Prostate gland (tissue), 2 donors: ENCODE data around the gene LRRC42.

Experiments
- CTCF ChIP-seq, 4 experiments: fragments of 200-600 bp in 2 of 4; fragments of 450-650 bp in 2 of 4; sonication (generic) in 2 of 4; IDR thresholded peaks; 1 replicate in 3 of 4; 2 replicates in 1 of 4; pipeline ENCODE4 v1.5.1; 2016 to 2019; ENCODE audit warnings: antibody characterized with exemption in 4 of 4, mild to moderate bottlenecking in 2 of 4, moderate library complexity in 2 of 4
- POLR2A ChIP-seq: fragments of 450-650 bp; IDR thresholded peaks from one replicate; pipeline ENCODE4 v1.6.1; 2016; ENCODE audit warnings: antibody characterized with exemption, mild to moderate bottlenecking
- POLR2AphosphoS5 ChIP-seq: sonication (generic); formaldehyde crosslinking; IDR thresholded peaks from one replicate; pipeline ENCODE4 v1.6.1; 2017; ENCODE audit warnings: antibody characterized with exemption

- no peak for TF ChIP-seq POLR2AphosphoS5
- TF ChIP-seq CTCF (IDR thresholded peaks at IDR 0.05) = no peak
- no peak for TF ChIP-seq POLR2A
Measured at GRCh38 chr1:53947172-53947907, 1.2 kb downstream of the LRRC42 start.
